Right lobe of liver (tissue), 6 donors: Measurements from ENCODE around the gene BRD4. TPM values are rescaled to one million over a fixed set of nuclear protein-coding genes. Genes with fewer than 3 reads are reported as not detected.
A peak's percentile ranks its signal among the peaks of the same experiment; 100 is the strongest.

Experiments used
- ATAC-seq, 4 donors: fragments of 200-7000 bp; cut with Tn5 transposase; one replicate each; pipeline ENCODE4 v1.9.1; 2020; ENCODE audit warnings: mild to moderate bottlenecking in 4 of 4, moderate library complexity in 4 of 4
- DNase-seq, 3 donors: peaks; one replicate each; pipeline ENCODE4 v3.0.0-alpha.2; 2020
- H3K27ac ChIP-seq, 3 donors: fragments of 200-600 bp; one replicate each; pipeline ENCODE4 v1.8.0; 2022
- H3K27me3 ChIP-seq, 2 donors: fragments of 200-600 bp; one replicate each; pipeline ENCODE4 v1.8.0; 2022
- H3K36me3 ChIP-seq, 4 donors: fragments of 200-600 bp; sonication (generic) in 1 of 4; one replicate each; pipeline versions ENCODE4 v1.5.1 to v1.8.0; 2017 to 2022; ENCODE audit warnings: control low read depth in 1 of 4
- H3K4me1 ChIP-seq, 4 donors: fragments of 200-600 bp; sonication (generic) in 1 of 4; one replicate each; pipeline versions ENCODE4 v1.5.1 to v1.8.0; 2017 to 2022; ENCODE audit warnings: control low read depth in 1 of 4
- H3K4me3 ChIP-seq, 3 donors: fragments of 200-600 bp; one replicate each; pipeline ENCODE4 v1.8.0; 2022
- H3K9me3 ChIP-seq, 4 donors: fragments of 200-600 bp; sonication (generic) in 1 of 4; one replicate each; pipeline versions ENCODE4 v1.5.1 to v1.8.0; 2017 to 2022; ENCODE audit warnings: control low read depth in 1 of 4
- CTCF ChIP-seq, 4 donors: fragments of 200-600 bp in 3 of 4; fragments of 450-650 bp in 1 of 4; IDR thresholded peaks; one replicate each; pipeline versions ENCODE4 v1.5.1 to v1.8.0; 2016 to 2022; ENCODE audit warnings: antibody characterized with exemption in 4 of 4, mild to moderate bottlenecking in 2 of 4
- POLR2A ChIP-seq: fragments of 450-650 bp; IDR thresholded peaks from one replicate; pipeline ENCODE4 v1.6.1; 2017; ENCODE audit warnings: antibody characterized with exemption, mild to moderate bottlenecking
- WGBS: methylation state at CpG from one replicate; pipeline ENCODE4 v1.1.6; 2018; ENCODE audit warnings: low coverage, low lambda C conversion rate; ENCODE audit not compliant: insufficient coverage; ENCODE audit errors: missing lambda C conversion rate; 5-methylcytosine and 5-hydroxymethylcytosine counted together
- intact Hi-C, 2 donors: fragments of 100-400 bp; cut with DNase I; formaldehyde crosslinking; loops; one replicate each; pipeline versions ENCODE4 v1.11.2 to v1.14.1; 2022
- total RNA-seq, 6 experiments: library from RNA; depleted of rRNA in 2 of 6; stranded (reverse); fragments of >200 nt in 2 of 6; fragmentation: NEBNext Ultra II Directional in 3 of 6; extraction: Animal tissue kit (Norgen Biotek cat#: 25700) in 3 of 6; gene quantifications; one replicate each; pipeline versions ENCODE4 v1.1.0 to v1.2.4, GENCODE V29; 2016 to 2023
- donor health status: DM: no; HTN: yes; CAD: no.
- donor health status: DM: no; HTN: no; CAD: no.
- donor health status: DM: no; HTN: no; CAD: no.
- donor health status: DM: no; HTN: yes; CAD: no.
- donor health status: DM: no; HTN: yes; CAD: no.

The BRD4 gene
- total RNA-seq, 6 experiments from 2014 or later, result 20.0 to 52.6 (median 40.6) TPM

- 70% methylated on average over 6 of the region's 10 CpGs for WGBS
- H3K4me3 ChIP-seq, result no peak overlapping the region
- H3K9me3 ChIP-seq, result no peaks in the 10 kb centered on the region
- no peak for DNase-seq
- intact Hi-C loops, result no loop called here
- peak; percentile 4 to 24 (median 20) for ATAC-seq
- H3K27ac ChIP-seq, result peak overlapping the region in 1 of 3 donors; percentile 50
- H3K27me3 ChIP-seq, result no peaks in the 10 kb centered on the region
- no peak for TF ChIP-seq POLR2A
- no peak for TF ChIP-seq CTCF (IDR thresholded peaks at IDR 0.05)
- peaks cover 0 to 78% (median 38%) of the 10 kb centered on the region in 4 donors for H3K4me1 ChIP-seq
- H3K36me3 ChIP-seq, result no peaks in the 10 kb centered on the region
These were observed 36.0 kb downstream of the BRD4 start for GRCh38 chr19:15296353-15296752.

GRCh38 chr19:15294561-15294990 is 37.8 kb downstream of the BRD4 start:
- H3K27me3 ChIP-seq, result no peaks in the 10 kb centered on the region
- no peak overlapping the region for H3K4me3 ChIP-seq
- no peak overlapping the region for H3K27ac ChIP-seq
- H3K4me1 ChIP-seq, result peaks cover 0 to 82% (median 31%) of the 10 kb centered on the region in 4 donors
- intact Hi-C loops, result no loop called here
- no peaks in the 10 kb centered on the region for H3K9me3 ChIP-seq
- no peaks in the 10 kb centered on the region for H3K36me3 ChIP-seq
- WGBS, result 44% methylated on average over 5 of the region's 5 CpGs
- DNase-seq, result peak in 1 of 3 donors; percentile 76
- ATAC-seq, result peak; percentile 44 to 61 (median 60)
- no peak for TF ChIP-seq CTCF (IDR thresholded peaks at IDR 0.05)
- no peak for TF ChIP-seq POLR2A

- TF ChIP-seq CTCF (IDR thresholded peaks at IDR 0.05) (no peak), POLR2A (no peak)
- Histone ChIP-seq H3K4me3 (no peak overlapping the region), H3K4me1 (peaks cover 0 to 78% (median 31%) of the 10 kb centered on the region in 4 donors), H3K9me3 (no peaks in the 10 kb centered on the region), H3K27ac (no peak overlapping the region), H3K36me3 (no peaks in the 10 kb centered on the region), H3K27me3 (no peaks in the 10 kb centered on the region)
- DNase-seq (no peak), ATAC-seq (no peak)
- intact Hi-C loops, result no loop called here
- 47% methylated on average over 9 of the region's 10 CpGs for WGBS
These were observed 38.4 kb downstream of the BRD4 start for GRCh38 chr19:15293781-15294491.

GRCh38 chr19:15292847-15293582 is 39.3 kb downstream of the BRD4 start:
- no peak overlapping the region for H3K4me3 ChIP-seq
- DNase-seq, result no peak
- ATAC-seq, result peak in 2 of 4 donors; percentile 15 to 30
- 18% methylated on average over 11 of the region's 11 CpGs for WGBS
- peaks cover 0 to 76% (median 29%) of the 10 kb centered on the region in 4 donors for H3K4me1 ChIP-seq
- intact Hi-C loops, result no loop called here
- no peaks in the 10 kb centered on the region for H3K27me3 ChIP-seq
- H3K27ac ChIP-seq, result no peak overlapping the region
- no peaks in the 10 kb centered on the region for H3K9me3 ChIP-seq
- TF ChIP-seq CTCF (IDR thresholded peaks at IDR 0.05) (no peak), POLR2A (no peak)
- no peaks in the 10 kb centered on the region for H3K36me3 ChIP-seq
